ENCODE data around the gene SLC50A1. TPM values are rescaled to one million over a fixed set of nuclear protein-coding genes. Genes with fewer than 3 reads are reported as not detected.
"Not testable (repeated sequence)": the region's sequence is repeated elsewhere in the genome, so short reads cannot be mapped to it uniquely, and the experiment has no call there.

Gene SLC50A1
- total RNA-seq, 1 donor = 68.1 TPM

DNA sequence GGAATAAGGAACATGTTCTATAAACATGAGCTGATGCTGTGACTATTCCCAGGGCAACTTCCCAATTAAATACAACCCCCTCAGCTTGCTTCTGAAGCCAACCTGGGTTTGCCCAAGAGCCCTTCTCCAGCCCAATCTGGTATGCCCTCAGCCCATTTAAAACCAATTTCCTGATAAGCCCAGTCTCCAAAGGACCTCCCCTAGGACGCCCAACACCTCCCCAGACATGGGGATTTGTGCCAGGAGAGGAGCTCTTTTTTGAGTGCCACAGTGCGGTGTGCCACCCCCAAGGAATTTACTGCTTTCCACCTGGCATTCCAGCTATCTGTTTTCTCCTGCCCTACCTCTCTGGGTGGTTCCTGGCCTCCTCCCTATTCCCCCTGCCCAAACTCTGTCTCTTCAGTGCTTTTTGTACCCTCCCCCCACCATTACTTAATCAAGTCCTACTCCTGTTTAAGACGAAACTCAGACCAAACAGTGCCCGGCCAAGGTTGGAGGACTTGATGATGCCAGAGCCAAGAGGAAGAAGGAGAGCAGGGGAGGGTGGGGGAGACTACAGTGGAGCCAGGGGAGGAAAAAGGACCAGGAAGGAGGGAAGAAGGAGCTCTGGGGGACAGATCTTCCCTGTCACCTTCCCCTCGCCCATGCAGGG lies 19.4 kb upstream of the SLC50A1 start:
- no peak for DNase-seq (ENCODE audit: low read depth in 2 of 3, low spot score in 2 of 3)

GRCh38 chr1:155117610-155118009 lies 18.0 kb upstream of the SLC50A1 start:
- no peak for DNase-seq (ENCODE audit: low read depth in 2 of 3, low spot score in 2 of 3)

DNA sequence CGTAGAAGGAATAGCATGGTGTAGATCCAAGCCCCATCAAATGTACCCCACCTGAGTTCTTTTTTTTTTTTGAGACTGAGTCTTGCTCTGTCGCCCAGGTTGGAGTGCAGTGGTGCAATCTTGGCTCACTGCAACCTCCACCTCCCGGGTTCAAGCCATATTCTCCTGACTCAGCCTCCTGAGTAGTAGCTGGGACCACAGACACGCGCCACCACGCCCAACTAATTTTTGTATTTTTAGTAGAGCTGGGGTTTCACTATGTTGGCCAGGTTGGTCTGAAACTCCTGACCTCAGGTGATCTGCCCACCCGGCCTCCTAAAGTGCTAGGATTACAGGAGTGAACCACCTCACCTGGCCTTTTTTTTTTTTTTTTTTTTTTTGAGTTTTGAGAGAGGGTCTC lies 17.6 kb upstream of the SLC50A1 start:
- DNase-seq (ENCODE audit: low read depth in 2 of 3, low spot score in 2 of 3) = not testable (repeated sequence)

DNA sequence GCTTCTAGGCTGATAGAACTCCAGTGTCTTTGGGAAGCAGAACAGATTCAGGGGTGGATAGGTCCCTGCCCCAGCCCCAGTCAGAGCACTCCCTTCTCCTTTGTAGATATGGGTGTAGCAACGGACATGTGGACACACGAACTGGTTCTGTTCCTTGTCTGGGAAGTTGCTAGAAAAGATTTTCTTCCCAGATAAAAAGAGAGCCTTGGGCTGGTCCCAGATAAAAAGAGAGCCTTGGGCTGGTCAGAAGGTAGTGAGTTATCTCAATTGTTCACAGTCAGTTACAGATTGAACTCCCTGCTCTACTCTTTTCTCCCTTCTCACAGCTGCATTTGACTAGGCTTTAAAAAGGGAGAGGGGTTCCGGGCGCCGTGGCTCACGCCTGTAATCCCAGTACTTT lies 15.4 kb upstream of the SLC50A1 start:
- no peak for DNase-seq (ENCODE audit: low read depth in 2 of 3, low spot score in 2 of 3)

DNA sequence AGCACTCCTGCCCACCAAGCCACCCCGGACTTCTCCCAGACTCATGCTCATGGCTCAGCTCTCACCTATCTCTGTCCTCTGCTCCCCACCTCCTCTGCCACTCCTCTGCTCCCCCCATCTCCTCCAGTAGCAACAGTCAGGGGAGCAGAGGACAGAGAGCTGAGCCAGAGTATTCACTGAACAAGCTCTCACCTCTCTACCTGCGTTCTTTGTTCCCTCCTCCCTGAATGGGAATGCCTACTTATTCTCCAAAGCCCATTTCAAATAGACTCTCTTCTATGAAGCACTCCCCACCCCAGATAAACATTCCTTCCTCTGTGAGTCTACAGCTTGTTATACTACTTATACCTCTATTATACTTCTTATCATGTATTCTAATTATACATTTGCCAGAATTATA lies 14.4 kb upstream of the SLC50A1 start:
- no peak for DNase-seq (ENCODE audit: low read depth in 2 of 3, low spot score in 2 of 3)

DNA sequence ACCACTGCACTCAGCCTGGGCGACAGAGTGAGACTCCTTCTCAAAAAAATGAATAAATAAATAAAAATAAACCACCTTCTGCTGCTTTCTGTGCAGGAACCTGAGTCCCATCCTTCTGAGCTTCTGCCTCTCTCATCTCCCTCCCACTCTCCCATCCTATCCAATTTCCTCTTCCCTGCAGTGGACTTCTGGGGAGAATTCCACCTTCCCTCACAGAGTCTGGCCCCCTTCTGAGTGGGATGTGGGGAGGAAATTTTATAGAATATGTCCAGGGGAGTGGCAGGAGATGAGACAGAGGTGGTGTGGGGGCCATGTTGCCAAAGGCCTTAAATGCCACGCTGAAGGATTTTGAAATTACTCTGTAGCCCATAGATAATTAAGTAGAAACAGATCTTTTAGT lies 13.3 kb upstream of the SLC50A1 start:
- no peak for DNase-seq (ENCODE audit: low read depth in 2 of 3, low spot score in 2 of 3)

GRCh38 chr1:155123801-155124200 lies 11.9 kb upstream of the SLC50A1 start:
- no peak for DNase-seq (ENCODE audit: low read depth in 2 of 3, low spot score in 2 of 3)

DNA sequence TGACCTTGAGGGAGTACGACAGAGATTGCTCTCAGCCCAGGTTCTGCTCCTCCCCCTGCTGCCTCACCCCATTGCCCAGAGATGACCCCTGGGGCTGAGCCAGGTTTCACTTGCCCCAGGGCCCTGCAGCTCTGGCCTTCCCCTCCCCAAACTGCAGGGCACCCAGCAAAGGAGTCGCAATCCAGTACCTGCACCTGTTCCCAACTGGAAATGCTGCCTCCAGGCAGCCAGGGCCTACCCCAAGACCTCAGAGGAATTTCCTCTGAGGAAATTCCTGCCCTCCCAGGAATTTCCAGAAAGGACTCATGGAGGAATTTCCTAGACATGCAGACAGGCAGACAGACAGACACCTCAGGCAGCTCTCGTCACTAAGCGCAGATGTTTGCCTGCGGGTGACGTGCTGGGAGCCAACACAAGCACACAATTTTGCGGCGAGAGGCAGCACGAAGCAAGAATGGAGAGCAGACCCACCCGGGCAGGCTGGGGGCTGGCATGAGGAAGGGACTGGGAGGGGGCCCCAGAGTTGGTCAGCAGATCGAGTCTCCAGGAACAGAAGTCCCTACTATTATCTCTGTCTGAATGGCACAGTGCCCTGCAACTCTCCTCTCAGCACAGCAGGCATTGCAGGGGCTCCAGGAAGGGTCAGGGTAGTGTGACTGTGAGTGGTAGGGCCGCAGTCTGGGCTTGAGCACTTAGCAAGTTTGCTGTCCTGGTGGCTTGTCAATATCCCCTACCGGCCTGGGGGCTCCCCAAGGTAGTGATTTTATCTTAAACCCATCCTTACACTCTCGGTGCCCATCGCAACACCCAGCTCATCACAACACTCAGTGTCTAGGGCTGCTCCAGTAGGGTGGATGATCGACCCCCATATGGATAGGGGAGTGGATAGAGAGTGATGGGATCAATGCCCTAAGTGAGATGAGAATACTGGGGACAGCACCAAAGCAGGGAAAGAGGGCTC lies 10.9 kb upstream of the SLC50A1 start:
- DNase-seq (ENCODE audit: low read depth in 2 of 3, low spot score in 2 of 3) = no peak

DNA sequence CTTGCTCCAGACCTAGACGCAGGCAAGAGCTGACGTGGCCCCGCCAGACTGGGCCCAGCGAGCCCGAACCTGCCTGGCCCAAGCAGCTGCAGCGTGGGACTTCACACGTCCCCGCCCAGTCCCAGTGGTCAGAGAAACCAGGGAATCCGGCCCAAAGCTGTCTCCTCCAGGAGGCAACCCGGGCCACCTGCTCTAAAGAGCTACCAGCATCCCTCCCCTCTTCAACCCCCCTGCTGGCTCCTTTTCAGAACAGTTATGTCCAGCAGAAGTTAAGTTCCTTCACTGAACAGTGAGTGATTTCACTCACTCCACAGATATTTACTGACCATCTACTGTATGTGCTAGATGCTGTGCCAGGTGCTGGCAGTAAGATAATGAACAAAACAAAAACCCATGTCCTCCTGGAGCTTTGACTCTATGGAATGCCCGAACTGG lies 10.1 kb upstream of the SLC50A1 start:
- DNase-seq (ENCODE audit: low read depth in 2 of 3, low spot score in 2 of 3) = no peak

GRCh38 chr1:155125946-155126555 lies 9.6 kb upstream of the SLC50A1 start:
- no peak for DNase-seq (ENCODE audit: low read depth in 2 of 3, low spot score in 2 of 3)

DNA sequence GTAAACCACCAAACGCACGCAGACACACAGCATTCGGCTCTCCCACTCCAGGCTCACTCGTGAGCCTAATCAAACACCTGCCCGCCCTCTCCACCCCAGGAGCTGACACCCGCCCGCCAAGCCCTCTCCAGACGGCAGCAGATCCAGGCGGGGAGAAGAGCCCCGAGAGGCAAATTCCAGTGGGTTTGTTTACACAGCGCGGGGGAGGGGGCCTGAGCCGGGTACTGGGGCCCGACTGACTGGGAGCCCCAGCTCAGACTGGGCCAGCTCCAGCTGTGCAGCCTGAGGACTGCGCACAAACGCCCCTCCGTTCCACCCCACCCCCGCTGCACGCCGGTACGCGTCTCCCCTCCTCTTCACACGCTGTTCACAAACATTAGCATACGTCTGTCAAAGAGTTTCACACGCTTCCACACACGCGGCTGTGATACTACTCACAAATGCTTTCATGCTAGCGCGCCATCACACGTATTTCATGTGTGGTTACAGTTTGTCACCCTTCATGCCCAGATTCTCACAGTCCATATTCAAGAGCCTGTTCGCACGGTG lies 9.0 kb upstream of the SLC50A1 start:
- DNase-seq (ENCODE audit: low read depth in 2 of 3, low spot score in 2 of 3) = peak in 1 of 3 donors; percentile 69

GRCh38 chr1:155127105-155127966 lies 8.3 kb upstream of the SLC50A1 start, which contains the start of gene EFNA1:
Gene EFNA1, plus strand, starts transcription at chr1:155127876. Its CDS starts 102 bp downstream, at chr1:155127978.
- DNase-seq (ENCODE audit: low read depth in 2 of 3, low spot score in 2 of 3) = peak in 1 of 3 donors; percentile 48

DNA sequence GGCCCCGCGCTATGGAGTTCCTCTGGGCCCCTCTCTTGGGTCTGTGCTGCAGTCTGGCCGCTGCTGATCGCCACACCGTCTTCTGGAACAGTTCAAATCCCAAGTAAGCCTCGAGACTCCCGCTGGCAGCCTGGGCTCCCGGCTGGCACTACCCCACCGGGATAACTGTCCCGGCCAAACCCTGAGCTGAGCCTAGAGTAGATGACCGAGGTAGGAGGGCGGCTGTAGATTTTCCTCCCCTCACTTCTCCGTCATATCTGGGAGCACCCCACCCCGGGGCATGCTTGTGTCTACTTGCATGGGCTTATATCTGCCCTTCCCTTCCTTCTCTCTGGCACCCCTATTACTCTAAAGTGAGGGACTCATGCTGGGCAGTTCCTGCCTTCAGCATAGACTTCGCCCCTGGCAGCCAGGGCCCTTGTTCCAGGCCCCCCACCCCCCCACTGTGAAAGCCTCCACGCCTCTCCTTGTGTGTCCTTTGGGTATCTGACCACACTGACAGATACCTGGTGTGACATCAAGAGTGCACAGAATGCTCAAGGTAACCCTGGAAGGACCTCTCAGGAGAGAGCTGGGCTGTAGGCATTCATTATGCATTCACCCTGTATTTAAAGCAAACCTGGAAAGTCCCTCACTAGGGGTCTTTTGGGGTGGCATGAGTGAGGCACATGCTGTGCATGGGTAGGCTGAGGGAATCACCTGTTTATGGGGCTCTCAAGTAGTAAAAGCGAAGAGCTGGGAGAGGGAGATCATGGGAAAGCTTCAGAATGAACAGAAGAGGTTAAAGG lies 7.5 kb upstream of the SLC50A1 start:
- no peak for DNase-seq (ENCODE audit: low read depth in 2 of 3, low spot score in 2 of 3)

DNA sequence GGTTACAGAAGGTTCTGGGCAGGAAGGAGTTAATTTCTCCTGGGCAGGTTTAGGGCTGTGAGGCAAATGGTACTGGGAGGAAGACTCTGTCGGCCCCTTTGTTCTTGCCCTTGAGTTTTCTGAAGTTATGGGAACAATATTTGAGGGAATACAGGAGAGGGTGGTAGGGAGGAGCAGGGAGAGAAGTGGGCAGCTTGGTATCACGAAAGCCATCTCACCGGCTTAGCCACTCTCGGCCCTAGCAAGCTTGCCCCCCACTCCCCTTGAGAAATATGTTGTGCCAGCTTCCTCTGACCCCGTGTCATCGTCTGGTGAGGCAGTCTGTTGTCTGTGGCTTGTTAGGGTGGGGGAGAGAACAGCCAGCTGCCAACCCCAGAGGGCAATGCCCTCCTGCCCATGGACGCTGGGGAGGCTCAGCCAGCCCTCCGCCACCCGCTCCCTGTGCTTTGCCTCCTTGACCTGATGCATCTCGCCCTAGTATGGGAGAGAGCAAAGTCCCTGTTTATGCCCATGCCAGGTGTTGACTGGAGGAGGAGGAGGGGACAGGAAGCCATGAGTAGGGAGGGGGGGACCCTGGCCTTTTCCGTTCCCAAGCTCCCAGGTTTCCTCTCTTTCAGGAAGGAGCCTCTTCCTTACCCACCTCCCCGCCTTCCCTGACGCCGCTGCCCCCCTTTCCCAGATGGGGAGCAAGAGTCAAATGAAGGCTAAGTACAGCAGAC lies 6.7 kb upstream of the SLC50A1 start:
- DNase-seq (ENCODE audit: low read depth in 2 of 3, low spot score in 2 of 3) = no peak

DNA sequence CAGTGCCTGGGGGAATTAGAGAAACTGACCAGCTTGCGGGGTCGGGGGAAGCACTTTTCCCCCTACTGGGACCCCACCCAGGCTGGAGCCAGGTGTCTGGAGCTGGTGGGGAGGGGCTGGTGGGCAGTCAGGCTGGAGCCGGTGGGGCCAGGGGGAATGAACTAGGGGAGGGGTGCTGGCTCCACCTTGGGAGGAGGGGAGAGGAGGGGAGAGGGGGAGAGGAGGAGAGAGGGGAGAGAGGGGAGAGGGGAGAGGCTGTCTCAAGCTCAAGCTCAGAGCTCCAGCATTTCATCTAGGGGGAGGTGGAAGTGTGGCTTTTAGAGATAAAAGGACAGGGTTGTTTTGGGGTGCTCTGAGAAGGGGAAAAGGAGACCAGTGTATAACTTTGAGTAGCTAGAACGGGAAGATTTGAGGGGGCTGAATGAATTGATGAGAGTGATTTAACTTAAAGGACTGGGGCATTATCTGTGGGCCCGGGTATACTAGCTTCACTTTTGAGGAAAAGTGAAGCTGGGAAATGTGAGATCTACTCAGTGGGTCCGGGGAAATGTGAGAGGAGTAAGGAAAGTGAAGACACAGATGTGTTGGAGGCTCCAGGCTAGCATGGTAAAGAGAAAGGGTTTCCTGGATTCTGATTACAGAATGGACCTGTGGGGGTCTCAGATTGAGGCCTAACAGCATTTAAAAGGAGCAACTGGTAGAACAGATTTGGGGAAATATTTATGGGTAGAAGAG lies 5.2 kb upstream of the SLC50A1 start:
- peak in 1 of 3 donors; percentile 39 for DNase-seq (ENCODE audit: low read depth in 2 of 3, low spot score in 2 of 3)

GRCh38 chr1:155131285-155131684 lies 4.4 kb upstream of the SLC50A1 start:
- no peak for DNase-seq (ENCODE audit: low read depth in 2 of 3, low spot score in 2 of 3)

GRCh38 chr1:155131856-155132255 lies 3.8 kb upstream of the SLC50A1 start:
- no peak for DNase-seq (ENCODE audit: low read depth in 2 of 3, low spot score in 2 of 3)

- DNase-seq (ENCODE audit: low read depth in 2 of 3, low spot score in 2 of 3) = no peak
Measured at GRCh38 chr1:155133799-155134281, 1.8 kb upstream of the SLC50A1 start.

Data from hematopoietic multipotent progenitor cell (in vitro differentiated cells).